NCI-H2196 treated with DMSO at 0.1 percent for 48 hours (cell line): ENCODE measurements around the gene AHI1.
"Not testable (repeated sequence)": the region's sequence is repeated elsewhere in the genome, so short reads cannot be mapped to it uniquely, and the experiment has no call there.

Experiments
- DNase-seq: peaks from one replicate; lab custom pipeline; 2025; ENCODE audit not compliant: unreplicated experiment; lab: John Stamatoyannopoulos, UW

The AHI1 gene

GRCh38 chr6:135506270-135506997, 8.9 kb upstream of the AHI1 start:
- peak; percentile 24 for DNase-seq

GRCh38 chr6:135505648-135506047, 8.1 kb upstream of the AHI1 start:
- DNase-seq, result no peak

GRCh38 chr6:135505222-135505621, 7.7 kb upstream of the AHI1 start:
- DNase-seq, result no peak

DNA sequence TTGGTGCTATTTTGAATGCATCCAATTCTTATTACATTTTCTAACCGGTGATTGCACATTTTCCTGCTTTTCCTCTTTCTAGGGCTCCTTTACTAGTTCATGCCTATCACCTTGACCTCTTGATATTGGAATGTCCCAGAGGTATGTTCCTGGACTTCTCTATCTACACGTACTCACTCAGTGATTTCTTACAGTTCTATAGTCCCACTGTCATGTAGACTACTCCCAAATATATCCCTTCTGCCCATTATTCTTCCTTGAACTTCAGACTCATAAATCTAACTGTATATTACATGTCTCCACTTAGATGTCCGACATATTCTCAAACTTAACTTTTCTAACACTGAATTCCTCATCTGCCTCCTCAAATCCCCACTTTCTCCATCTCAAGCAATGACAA, 7.2 kb upstream of the AHI1 start:
- DNase-seq, result no peak

DNA sequence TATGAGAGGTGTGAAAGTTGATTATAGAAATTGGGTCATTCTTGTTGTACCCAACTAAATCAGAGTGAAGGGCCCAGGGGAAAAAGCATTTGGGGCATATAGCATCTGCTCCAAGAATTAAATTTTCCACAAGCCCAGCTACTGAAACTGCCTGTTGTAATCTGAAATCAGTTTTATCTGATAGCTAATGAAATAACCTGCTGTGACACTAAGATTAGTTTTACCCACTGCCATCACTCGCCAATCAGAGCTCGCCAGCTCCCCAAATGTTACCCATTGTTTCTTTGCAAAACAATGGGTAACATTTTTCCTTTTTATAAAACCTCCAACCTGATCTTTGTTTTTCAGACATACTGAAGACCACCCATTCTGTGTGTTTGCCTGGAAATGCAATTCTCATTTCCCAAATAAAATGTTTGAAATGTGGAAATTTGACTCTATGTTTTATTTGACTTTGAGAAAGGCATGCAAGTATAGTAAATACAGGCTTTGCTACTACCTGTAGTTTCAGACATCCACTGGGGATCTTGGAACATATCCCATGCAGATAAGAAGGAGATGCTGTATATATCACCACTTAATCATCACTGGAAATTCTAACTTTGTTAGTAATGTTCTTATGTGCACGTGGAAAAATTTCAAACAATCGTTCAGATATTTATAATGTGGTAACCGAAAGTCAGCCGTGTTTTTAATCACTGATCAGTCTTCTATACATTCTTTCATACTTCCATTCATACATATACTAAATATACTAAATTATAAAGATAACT, 6.3 kb upstream of the AHI1 start:
- no peak for DNase-seq

DNA sequence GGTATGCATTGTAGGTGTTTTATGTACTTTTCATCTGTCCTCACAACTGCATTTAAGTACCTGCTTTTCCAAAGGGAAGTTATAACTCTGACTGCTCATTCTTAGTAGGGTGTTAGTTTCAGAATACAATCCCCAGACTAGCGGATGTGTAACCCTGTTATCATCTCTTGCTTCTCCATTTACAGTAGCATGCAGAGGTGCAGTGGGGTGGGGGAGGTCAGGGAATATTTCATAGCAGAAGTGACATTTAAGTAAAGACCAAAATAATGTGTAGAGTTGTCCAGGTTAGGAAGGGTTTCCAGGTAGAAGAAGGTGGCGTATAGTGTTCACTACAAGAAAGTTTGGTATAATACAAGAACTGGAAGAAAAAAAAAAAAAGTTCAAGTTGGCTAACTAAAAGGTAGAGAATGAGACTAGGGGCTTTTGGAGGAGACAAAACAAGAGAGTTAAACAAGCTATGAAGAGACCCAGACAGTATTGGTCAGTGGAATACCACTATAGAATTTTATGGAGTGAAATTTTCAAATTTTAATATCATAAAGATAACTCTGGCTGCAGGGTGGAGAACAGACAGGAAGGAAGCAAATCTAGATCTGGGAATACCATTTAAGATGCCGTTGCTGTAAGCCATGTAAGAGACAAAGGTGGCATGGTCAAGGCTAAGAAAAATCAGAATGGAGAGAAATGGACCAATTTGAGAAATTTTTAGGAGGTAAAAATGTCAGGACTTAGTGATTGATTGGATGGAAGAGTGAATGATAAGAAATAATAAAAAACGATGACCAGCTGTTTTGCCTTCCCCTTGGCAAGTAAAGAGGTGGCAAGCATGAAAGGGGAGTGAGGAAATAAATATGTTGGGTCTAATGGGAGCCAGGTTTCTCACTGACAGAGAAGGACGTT, 2.2 kb upstream of the AHI1 start:
- DNase-seq, result no peak

GRCh38 chr6:135498185-135498841, 773 bp upstream of the AHI1 start:
- peak; percentile 60 for DNase-seq

DNA sequence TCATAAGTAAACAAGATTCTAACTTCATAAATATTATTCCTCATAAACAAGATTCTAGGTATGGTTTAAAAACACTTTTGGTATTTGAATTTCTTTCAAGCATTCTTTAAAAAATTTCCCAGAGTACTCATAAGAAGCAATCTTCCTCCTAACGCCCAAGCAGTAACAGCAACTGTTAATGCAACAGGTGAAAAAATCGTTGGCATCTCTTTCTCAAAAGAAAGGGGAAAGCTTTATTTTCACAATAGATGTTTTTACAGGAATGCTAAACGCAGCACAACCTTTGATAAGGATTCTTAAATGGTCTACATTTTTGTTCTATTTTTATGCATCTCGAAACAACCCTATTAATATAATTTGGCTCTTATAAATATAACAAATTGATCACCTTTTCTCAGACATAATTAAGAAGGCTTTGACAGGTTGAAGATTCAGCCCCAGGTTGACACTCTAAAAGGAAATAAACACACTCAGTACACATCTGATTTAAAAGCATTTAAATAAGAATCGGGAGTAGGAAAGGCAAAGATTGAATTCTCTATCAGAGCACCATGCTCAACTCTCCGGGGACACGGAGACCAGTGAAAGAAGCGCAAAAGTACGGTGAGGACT, 634 bp downstream of the AHI1 start:
- DNase-seq, result no peak

DNA sequence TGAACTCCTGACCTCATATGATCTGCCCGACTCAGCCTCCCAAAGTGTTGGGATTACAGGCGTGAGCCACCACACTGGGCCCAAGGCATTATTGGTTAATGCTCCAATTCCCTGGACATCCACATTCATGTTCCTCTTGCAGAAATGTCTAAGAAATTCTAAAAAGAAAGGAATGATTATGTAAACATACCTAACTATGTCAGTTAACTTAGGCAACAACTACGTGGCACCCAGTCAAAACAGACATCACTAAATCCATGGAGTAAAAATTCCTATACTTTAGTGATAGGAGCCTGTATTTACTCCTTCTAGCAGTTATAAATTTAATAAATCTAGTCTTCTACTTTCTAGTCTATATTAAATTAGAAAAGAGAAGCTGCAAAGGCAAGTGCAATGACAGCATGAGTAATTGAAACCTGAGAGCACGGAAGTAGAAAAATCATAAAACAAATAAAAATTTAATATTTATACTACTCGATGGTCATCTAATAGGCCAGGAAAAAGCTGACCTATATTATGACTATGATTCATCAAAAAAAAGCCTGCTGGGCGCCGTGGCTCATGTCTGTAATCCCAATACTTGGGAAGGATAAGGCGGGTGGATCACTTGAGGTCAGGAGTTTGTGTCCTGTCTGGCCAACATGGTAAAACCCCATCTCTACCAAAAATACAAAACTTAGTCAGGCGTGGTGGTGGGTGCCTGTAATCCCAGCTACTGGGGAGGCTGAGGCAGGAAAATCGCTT, 4.2 kb downstream of the AHI1 start:
- no peak for DNase-seq

- no peak for DNase-seq
Observed at GRCh38 chr6:135490381-135490780, 7.2 kb downstream of the AHI1 start.

GRCh38 chr6:135488023-135488422, 9.5 kb downstream of the AHI1 start:
- no peak for DNase-seq

- DNase-seq, result not testable (repeated sequence)
Observed at GRCh38 chr6:135483903-135484302, 13.6 kb downstream of the AHI1 start.

- peak; percentile 10 for DNase-seq
Observed at GRCh38 chr6:135481783-135482369, 15.7 kb downstream of the AHI1 start.

GRCh38 chr6:135479601-135480000, 17.9 kb downstream of the AHI1 start:
- DNase-seq, result no peak

DNA sequence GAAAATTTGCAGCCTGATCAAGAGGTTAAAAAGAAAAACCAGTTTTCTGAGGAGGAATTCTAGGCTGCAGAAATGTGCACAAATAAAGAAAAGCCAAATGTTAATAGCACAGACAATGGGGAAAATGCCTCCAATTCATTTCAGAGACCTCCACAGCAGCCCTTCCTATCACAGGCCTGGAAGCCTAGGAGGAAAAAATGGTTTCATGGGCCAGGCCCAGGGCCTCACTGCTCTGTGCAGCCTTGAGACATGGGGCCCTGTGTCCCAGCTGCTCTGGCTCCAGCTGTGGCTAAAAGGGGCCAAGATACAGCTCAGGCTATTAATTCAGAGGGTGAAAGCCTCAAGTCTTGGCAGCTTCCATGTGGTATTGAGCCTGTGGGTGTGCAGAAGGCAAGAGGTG, 18.9 kb downstream of the AHI1 start:
- DNase-seq, result no peak

GRCh38 chr6:135475292-135475886, 22.2 kb downstream of the AHI1 start:
- no peak for DNase-seq

- DNase-seq, result no peak
Observed at GRCh38 chr6:135474362-135474761, 23.2 kb downstream of the AHI1 start.

DNA sequence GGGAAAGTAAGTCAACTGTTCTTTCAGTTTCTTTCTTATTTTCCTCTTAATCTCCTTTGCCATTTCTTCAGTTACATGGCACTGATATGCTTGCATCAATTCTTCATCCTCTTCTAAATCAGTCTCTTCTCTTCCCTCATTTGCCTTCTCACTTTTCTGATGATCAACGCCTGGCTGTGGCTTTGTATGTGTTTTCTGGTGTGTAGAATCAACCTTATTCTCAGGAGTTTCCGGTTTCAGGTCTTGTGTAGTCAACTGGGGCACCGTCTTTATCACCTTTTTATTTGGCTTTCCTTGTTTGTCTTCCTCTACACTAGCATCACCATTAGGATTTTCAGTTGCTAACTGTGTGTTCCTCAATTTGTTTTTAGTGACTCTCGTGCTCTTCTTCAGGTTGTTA, 31.6 kb downstream of the AHI1 start:
- DNase-seq, result no peak

DNA sequence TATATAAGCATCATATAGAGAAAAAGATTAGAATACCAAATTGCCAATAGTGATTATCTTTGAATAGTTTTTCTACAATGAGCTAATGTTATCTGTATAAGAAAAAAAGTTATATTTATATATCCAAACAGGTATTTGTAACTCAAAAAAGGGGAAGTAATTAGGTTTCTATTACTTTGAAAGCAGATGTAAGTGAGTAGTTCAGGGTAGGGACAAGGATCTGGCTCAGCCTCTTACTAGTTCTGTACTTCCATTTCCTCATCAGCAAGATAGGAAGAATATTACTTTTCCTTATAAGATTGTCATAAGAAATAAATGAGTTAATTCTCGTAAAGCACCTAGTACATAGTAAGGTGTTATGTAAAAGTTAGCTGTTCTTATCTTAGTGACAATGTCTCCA, 32.2 kb downstream of the AHI1 start:
- no peak for DNase-seq
